T-helper 1 cell treated with Interleukin-12 subunit alpha and Interleukin-12 subunit beta and Interleukin-4 antibody, amounts not matched to agents 30 ng/mL and 1 ng/mL, for 36 hours (primary cell): ENCODE data around the gene CCNQ. TPM values are rescaled to one million over a fixed set of nuclear protein-coding genes. Genes with fewer than 3 reads are reported as not detected.

Experiments
- intact Hi-C: fragments of 100-400 bp; cut with micrococcal nuclease; formaldehyde crosslinking; loops from one replicate; pipeline ENCODE4 v1.15.1; 2024
- total RNA-seq: library from RNA; stranded (reverse); gene quantifications from 2 replicates; pipeline ENCODE4 v1.2.3, GENCODE V29; 2022

CCNQ gene
- total RNA-seq: 22.7 and 23.3 TPM in 2 replicates

GRCh38 chrX:153598541-153599191 lies at the start of gene CCNQ:
Gene CCNQ (minus strand): TSS chrX:153599139. CDS start chrX:153599073, 66 bp downstream.
- intact Hi-C loops: loop anchor here (1.0 to 5.0 kb wide), 11 partner anchors 12 to 766 kb away; partner anchors contain the start of genes ABCD1, ARHGAP4, BCAP31 and CETN2

- intact Hi-C loops: loop anchor here (1.0 to 5.0 kb wide), 3 partner anchors 21 to 50 kb away; partner anchors contain the start of gene CCNQ
Measured at GRCh38 chrX:153647461-153648357, 48.8 kb upstream of the CCNQ start.

- intact Hi-C loops: loop anchor here (1.0 to 5.0 kb wide), 2 partner anchors 36 to 49 kb away; partner anchors contain the start of gene CCNQ
Measured at GRCh38 chrX:153646620-153647373, 47.9 kb upstream of the CCNQ start, which contains the start of gene DUSP9. Gene DUSP9 (plus strand): TSS chrX:153647203. CDS start chrX:153647954, 751 bp downstream.

- intact Hi-C loops: loop anchor here (5.0 kb wide), 1 partner anchor 49 kb away; the partner anchor contains the start of gene CCNQ
Measured at GRCh38 chrX:153645921-153646488, 47.1 kb upstream of the CCNQ start.

- intact Hi-C loops: loop anchor here (5.0 kb wide), 1 partner anchor 48 kb away; the partner anchor contains the start of gene CCNQ
Measured at GRCh38 chrX:153645151-153645550, 46.2 kb upstream of the CCNQ start.

- intact Hi-C loops: loop anchor here (5.0 kb wide), 1 partner anchor 47 kb away; the partner anchor contains the start of gene CCNQ
Measured at GRCh38 chrX:153644356-153645125, 45.6 kb upstream of the CCNQ start.

- intact Hi-C loops: no loop called here
Measured at GRCh38 chrX:153643431-153644351, 44.8 kb upstream of the CCNQ start.

- intact Hi-C loops: no loop called here
Measured at GRCh38 chrX:153642655-153643430, 43.9 kb upstream of the CCNQ start.

GRCh38 chrX:153642051-153642654 lies 43.2 kb upstream of the CCNQ start:
- intact Hi-C loops: no loop called here

GRCh38 chrX:153641627-153642026 lies 42.7 kb upstream of the CCNQ start:
- intact Hi-C loops: no loop called here

GRCh38 chrX:153640736-153641575 lies 42.0 kb upstream of the CCNQ start:
- intact Hi-C loops: no loop called here

GRCh38 chrX:153640045-153640686 lies 41.2 kb upstream of the CCNQ start:
- intact Hi-C loops: no loop called here

- intact Hi-C loops: no loop called here
Measured at GRCh38 chrX:153639177-153640044, 40.5 kb upstream of the CCNQ start.

GRCh38 chrX:153638436-153639176 lies 39.7 kb upstream of the CCNQ start:
- intact Hi-C loops: no loop called here

GRCh38 chrX:153638041-153638371 lies 39.1 kb upstream of the CCNQ start:
- intact Hi-C loops: no loop called here
